Ishikawa (cell line): Measurements from ENCODE around the gene SAMD8.

ENCODE experiments used
- CEBPB ChIP-seq: IDR thresholded peaks from 2 replicates; pipeline ENCODE4 v1.6.1; 2012
- CREB1 ChIP-seq: IDR thresholded peaks from 2 replicates; pipeline ENCODE4 v1.6.1; 2012; ENCODE audit warnings: low read depth
- EGR1 ChIP-seq: IDR thresholded peaks from 2 replicates; pipeline ENCODE4 v1.6.1; 2012
- EP300 ChIP-seq: IDR thresholded peaks from 2 replicates; pipeline ENCODE4 v1.6.1; 2012; ENCODE audit warnings: borderline replicate concordance
- FOXM1 ChIP-seq: IDR thresholded peaks from 2 replicates; pipeline ENCODE4 v1.6.1; 2012; ENCODE audit warnings: low read depth, borderline replicate concordance
- NFIC ChIP-seq: IDR thresholded peaks from 2 replicates; pipeline ENCODE4 v1.6.1; 2012
- RAD21 ChIP-seq: IDR thresholded peaks from 2 replicates; pipeline ENCODE4 v1.6.1; 2012; ENCODE audit warnings: low read depth
- TAF1 ChIP-seq: IDR thresholded peaks from 2 replicates; pipeline ENCODE4 v1.6.1; 2012; ENCODE audit warnings: low read depth, mild to moderate bottlenecking
- TCF12 ChIP-seq: IDR thresholded peaks from 2 replicates; pipeline ENCODE4 v1.6.1; 2012; ENCODE audit warnings: low read depth
- TEAD4 ChIP-seq: IDR thresholded peaks from 2 replicates; pipeline ENCODE4 v1.6.1; 2012
- YY1 ChIP-seq: IDR thresholded peaks from 2 replicates; pipeline ENCODE4 v1.6.1; 2012; ENCODE audit warnings: low read depth
- ZBTB7A ChIP-seq: IDR thresholded peaks from 2 replicates; pipeline ENCODE4 v1.6.1; 2012; ENCODE audit warnings: low read depth
- TF ChIP-seq, protein P1 (sequence below): IDR thresholded peaks from 2 replicates; pipeline ENCODE4 v1.6.1; 2012; ENCODE audit warnings: low read depth, mild to moderate bottlenecking
- TF ChIP-seq, protein P2 (sequence below): IDR thresholded peaks from 2 replicates; pipeline ENCODE4 v1.6.1; 2012
- TF ChIP-seq, protein P3 (sequence below): IDR thresholded peaks from 2 replicates; pipeline ENCODE4 v1.6.1; 2012

SAMD8 gene

DNA sequence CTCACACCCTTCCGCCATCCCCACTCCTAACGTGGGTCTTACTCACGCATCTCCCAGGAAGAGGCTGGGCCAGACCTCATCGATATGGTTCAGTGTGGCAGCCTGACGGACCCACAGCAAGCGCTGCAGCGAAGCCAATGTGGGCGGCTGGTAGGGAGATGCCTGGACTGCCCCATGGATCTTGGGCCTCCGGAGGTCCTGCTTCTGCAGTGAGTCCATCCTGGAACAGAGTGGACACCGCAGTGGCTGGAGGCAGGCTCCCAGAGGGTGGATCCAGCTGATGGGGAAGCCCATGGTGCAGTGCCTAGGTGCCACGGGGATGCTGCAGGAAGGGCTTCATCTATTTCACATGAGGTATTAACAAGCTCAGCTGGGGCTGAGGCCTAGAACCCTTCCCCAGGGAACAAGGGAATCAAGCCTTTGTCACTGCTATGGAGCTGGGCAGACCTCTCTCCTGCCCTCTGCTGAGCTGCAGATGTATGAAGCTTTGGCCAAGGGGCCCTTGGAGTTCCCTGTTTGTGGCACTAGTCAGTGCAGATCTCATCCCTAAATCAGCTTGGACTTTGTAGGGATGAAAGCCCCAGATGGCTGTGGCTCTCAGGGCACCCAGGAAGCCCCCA lies 13.7 kb upstream of the SAMD8 start:
- TF ChIP-seq RAD21 (peak; percentile 26; the same call in 1 of the 2 replicates), EGR1 (no peak)

DNA sequence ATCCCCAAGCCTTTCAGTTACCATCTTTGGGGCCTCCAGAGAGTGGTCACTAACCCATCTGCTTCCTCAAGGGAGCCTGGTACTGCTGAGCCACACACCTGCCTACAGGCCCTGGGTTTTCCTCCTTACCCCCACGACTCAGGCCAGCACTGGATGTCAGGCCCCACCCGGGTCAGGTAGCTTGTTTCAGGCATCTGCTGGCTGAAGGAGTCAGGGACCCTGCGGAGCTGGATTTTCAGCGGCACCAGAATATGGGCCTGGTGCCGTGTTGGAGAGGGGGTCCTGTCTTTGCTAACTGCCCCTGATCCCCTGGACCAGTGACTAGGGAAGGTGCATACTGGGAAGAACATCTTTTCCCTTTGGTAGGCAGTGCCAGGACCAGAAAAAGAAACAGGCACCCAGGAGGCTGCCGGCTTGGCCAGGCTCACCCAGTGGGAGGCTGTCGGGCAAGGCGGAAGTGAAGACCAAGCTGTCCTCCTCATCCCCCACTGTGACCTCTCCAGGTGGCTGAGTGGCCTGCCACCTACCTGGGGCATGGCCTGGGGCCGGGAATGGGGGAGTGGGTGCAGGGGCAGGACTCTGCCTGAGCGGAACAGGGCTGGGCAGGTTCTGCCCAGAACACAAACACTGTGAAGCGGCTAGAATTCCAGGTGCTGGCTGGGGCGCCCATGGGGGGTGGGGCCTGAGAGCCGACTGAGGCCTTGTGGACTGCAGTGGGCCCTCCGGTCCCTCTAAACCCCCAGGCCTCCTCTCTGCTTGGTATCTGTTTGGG lies 12.4 kb upstream of the SAMD8 start:
- TF ChIP-seq EP300 (no peak), YY1 (no peak), TCF12 (no peak), RAD21 (no peak), NFIC (no peak), TEAD4 (no peak), CEBPB (no peak), ZBTB7A (no peak), FOXM1 (no peak), CREB1 (no peak), TAF1 (no peak), EGR1 (no peak)
- TF ChIP-seq, protein P1, sequence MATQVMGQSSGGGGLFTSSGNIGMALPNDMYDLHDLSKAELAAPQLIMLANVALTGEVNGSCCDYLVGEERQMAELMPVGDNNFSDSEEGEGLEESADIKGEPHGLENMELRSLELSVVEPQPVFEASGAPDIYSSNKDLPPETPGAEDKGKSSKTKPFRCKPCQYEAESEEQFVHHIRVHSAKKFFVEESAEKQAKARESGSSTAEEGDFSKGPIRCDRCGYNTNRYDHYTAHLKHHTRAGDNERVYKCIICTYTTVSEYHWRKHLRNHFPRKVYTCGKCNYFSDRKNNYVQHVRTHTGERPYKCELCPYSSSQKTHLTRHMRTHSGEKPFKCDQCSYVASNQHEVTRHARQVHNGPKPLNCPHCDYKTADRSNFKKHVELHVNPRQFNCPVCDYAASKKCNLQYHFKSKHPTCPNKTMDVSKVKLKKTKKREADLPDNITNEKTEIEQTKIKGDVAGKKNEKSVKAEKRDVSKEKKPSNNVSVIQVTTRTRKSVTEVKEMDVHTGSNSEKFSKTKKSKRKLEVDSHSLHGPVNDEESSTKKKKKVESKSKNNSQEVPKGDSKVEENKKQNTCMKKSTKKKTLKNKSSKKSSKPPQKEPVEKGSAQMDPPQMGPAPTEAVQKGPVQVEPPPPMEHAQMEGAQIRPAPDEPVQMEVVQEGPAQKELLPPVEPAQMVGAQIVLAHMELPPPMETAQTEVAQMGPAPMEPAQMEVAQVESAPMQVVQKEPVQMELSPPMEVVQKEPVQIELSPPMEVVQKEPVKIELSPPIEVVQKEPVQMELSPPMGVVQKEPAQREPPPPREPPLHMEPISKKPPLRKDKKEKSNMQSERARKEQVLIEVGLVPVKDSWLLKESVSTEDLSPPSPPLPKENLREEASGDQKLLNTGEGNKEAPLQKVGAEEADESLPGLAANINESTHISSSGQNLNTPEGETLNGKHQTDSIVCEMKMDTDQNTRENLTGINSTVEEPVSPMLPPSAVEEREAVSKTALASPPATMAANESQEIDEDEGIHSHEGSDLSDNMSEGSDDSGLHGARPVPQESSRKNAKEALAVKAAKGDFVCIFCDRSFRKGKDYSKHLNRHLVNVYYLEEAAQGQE = no peak
- TF ChIP-seq, protein P2, sequence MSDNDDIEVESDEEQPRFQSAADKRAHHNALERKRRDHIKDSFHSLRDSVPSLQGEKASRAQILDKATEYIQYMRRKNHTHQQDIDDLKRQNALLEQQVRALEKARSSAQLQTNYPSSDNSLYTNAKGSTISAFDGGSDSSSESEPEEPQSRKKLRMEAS = no peak
- TF ChIP-seq, protein P3, sequence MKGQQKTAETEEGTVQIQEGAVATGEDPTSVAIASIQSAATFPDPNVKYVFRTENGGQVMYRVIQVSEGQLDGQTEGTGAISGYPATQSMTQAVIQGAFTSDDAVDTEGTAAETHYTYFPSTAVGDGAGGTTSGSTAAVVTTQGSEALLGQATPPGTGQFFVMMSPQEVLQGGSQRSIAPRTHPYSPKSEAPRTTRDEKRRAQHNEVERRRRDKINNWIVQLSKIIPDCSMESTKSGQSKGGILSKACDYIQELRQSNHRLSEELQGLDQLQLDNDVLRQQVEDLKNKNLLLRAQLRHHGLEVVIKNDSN = no peak

DNA sequence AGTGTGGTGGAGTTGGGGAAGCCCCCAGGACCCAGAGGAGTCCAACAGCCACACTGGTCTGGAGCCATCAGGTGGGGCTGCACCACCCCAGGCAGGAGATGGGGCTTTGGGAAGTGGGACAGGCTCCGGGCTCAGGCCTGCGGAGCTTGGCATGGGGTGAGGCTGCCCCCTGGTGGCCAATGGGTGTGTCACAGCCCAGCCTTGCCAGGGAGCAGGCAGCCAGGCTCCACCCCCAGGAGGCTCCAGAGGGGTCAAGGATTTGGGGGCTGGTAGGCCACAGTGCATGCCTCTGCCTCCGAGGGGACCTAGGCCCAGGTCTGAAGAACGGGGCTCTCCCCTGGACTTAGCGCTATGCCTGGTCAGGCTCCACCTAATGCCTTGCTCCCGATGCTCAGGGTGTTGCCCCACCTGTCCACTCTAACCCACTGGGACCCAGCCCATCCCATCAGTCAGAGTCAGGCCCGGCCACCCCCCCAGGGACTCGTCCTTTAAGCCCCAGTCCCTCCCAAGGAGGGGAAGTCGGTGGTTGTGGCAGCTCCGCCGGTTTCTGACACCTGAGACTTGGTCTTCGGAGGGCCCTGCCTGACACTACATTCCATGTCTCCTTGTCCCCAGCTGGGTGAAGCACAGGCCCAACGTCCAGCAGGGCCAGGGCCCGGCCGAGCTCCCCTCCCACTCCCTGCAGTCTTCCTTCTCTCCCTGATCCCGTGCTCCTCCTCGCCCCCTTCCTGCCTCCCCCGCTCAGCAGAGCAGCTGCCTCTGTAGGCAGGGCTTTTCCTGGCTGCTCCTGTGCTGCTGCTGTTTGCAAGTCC lies 11.3 kb upstream of the SAMD8 start:
- TF ChIP-seq TAF1 = 0 out of 2 replicates have a peak, but pooled peaks have one; percentile 18
- TF ChIP-seq RAD21 = peak; percentile 100
- no peak for TF ChIP-seq CEBPB

DNA sequence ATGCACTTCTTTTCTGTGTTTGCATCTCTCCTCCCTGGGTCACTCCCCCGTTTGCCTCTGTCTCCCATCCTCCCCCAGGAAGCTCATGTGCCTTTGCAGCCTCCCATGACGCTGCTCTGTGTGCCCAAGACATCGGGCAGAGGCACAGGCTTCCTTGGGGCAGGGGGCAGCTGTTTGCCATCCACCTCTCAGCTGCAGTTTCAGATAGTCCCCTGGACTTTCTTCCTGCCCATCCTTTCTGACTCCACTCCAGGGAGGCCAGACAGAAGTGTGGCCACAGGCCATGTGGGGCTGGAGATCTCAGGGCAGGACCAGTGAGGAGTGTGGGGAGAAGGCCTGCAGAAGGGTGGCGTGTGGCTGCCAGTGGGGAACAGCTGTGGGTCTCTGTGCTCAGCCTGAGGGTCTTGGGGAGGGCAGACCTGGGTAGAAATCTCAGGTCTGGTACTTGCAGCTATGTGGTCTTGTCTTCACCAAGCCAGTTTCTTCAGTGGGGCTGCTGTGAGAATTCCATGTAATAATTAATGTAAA lies 10.6 kb upstream of the SAMD8 start:
- TF ChIP-seq TCF12 = no peak
- TF ChIP-seq TEAD4 = no peak
- TF ChIP-seq, protein P2 = no peak
- no peak for TF ChIP-seq NFIC
- no peak for TF ChIP-seq ZBTB7A
- TF ChIP-seq, protein P1 = no peak
- TF ChIP-seq YY1 = no peak
- TF ChIP-seq RAD21 = no peak
- TF ChIP-seq TAF1 = no peak
- TF ChIP-seq CREB1 = no peak
- no peak for TF ChIP-seq FOXM1
- no peak for TF ChIP-seq CEBPB
- TF ChIP-seq, protein P3 = no peak
- no peak for TF ChIP-seq EP300
- no peak for TF ChIP-seq EGR1

DNA sequence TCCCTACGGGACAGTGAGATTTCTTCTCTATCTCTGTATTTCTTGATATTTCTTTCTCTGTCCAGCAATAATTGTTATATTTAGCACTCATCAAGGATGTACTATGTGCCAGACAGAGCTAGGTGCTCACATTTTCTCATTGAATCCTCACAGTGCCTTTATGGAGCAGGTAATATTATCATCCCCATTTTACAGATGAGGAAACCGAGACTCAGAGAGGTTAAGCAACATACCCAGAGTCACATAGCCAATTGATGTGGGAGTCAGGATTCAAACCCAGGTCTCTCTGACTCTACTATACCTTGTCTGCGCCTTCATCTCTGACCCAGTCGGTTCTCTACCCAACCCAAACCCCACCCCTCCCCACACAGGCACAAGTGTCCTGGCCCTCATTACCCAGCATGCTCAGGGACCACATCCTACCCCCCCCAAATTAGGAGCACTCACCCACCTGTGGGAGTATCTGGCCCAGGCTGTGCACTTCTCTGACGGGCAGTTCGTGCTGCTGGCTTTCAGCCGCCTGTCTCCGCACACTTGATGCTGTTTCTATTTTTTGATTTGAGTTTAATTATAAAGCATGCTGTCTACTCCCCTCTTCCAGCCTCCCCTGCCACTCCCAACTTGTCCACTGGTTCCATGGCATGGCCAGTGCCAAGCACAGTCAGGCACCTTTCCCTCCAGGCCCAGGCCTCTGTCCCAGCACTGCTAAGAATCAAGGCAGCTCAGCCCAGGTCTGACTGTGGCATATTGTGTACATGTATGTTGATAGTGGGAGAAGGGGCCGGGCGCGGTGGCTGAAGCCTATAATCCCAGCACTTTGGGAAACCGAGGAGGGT lies 9.8 kb upstream of the SAMD8 start:
- TF ChIP-seq, protein P3 = no peak
- TF ChIP-seq TEAD4 (no peak), CREB1 (no peak), TCF12 (no peak), RAD21 (no peak), TAF1 (no peak), CEBPB (no peak)
